ENCODE data around the gene NSDHL. TPM values are rescaled to one million over a fixed set of nuclear protein-coding genes. Genes with fewer than 3 reads are reported as not detected.

The NSDHL gene
- total RNA-seq, 1 donor from 2014 or later = 15.9 TPM

- H3K4me2 ChIP-seq = no peak overlapping the region
- no peaks in the 10 kb centered on the region for H3K27me3 ChIP-seq
- H3F3A ChIP-seq (ENCODE audit: low read depth) = no peaks in the 10 kb centered on the region
- no peak overlapping the region for H3K4me3 ChIP-seq
- H3K79me2 ChIP-seq (ENCODE audit: low read depth) = no peaks in the 10 kb centered on the region
- H3K9ac ChIP-seq = no peak overlapping the region
- TF ChIP-seq EZH2phosphoT487 (IDR thresholded peaks at IDR 0.05) (no peak), EZH2 (IDR thresholded peaks at IDR 0.05) (no peak)
- TF ChIP-seq, protein P1, sequence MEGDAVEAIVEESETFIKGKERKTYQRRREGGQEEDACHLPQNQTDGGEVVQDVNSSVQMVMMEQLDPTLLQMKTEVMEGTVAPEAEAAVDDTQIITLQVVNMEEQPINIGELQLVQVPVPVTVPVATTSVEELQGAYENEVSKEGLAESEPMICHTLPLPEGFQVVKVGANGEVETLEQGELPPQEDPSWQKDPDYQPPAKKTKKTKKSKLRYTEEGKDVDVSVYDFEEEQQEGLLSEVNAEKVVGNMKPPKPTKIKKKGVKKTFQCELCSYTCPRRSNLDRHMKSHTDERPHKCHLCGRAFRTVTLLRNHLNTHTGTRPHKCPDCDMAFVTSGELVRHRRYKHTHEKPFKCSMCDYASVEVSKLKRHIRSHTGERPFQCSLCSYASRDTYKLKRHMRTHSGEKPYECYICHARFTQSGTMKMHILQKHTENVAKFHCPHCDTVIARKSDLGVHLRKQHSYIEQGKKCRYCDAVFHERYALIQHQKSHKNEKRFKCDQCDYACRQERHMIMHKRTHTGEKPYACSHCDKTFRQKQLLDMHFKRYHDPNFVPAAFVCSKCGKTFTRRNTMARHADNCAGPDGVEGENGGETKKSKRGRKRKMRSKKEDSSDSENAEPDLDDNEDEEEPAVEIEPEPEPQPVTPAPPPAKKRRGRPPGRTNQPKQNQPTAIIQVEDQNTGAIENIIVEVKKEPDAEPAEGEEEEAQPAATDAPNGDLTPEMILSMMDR (IDR thresholded peaks at IDR 0.05) = no peak
- no peak overlapping the region for H2AFZ ChIP-seq (replicated peaks)
- H4K20me1 ChIP-seq (ENCODE audit: low read depth) = no peaks in the 10 kb centered on the region
- DNase-seq (ENCODE audit: low spot score) = no peak
- no peak overlapping the region for H3K27ac Mint-ChIP-seq
- H3K36me3 ChIP-seq = no peaks in the 10 kb centered on the region
- peaks cover 7% of the 10 kb centered on the region for H3K27me3 Mint-ChIP-seq (ENCODE audit: insufficient read depth, low read depth)
- peaks cover 17% of the 10 kb centered on the region for H3K4me1 Mint-ChIP-seq
- no peaks in the 10 kb centered on the region for H3K9me3 ChIP-seq (ENCODE audit: low read depth)
- no peaks in the 10 kb centered on the region for H3K4me1 ChIP-seq
- H3K9me3 Mint-ChIP-seq = peaks cover 23% of the 10 kb centered on the region
- peak overlapping the region; percentile 35 for H3K4me3 Mint-ChIP-seq
- H3K36me3 Mint-ChIP-seq = peaks cover 2% of the 10 kb centered on the region
- H3K27ac ChIP-seq = no peak overlapping the region
These were observed 69.2 kb downstream of the NSDHL start for GRCh38 chrX:152899874-152900719.

GRCh38 chrX:152900937-152901445 is 70.1 kb downstream of the NSDHL start:
- no peaks in the 10 kb centered on the region for H3K9me3 ChIP-seq (ENCODE audit: low read depth)
- no peak overlapping the region for H3K27ac ChIP-seq
- H3K27me3 ChIP-seq = no peaks in the 10 kb centered on the region
- no peaks in the 10 kb centered on the region for H3K4me1 ChIP-seq
- no peak overlapping the region for H3K4me3 ChIP-seq
- H3F3A ChIP-seq (ENCODE audit: low read depth) = no peaks in the 10 kb centered on the region
- H3K36me3 Mint-ChIP-seq = peaks cover 2% of the 10 kb centered on the region
- H3K4me1 Mint-ChIP-seq = peaks cover 17% of the 10 kb centered on the region
- no peaks in the 10 kb centered on the region for H3K79me2 ChIP-seq (ENCODE audit: low read depth)
- no peak overlapping the region for H2AFZ ChIP-seq (replicated peaks)
- no peaks in the 10 kb centered on the region for H3K36me3 ChIP-seq
- peaks cover 19% of the 10 kb centered on the region for H3K9me3 Mint-ChIP-seq
- no peak for DNase-seq (ENCODE audit: low spot score)
- no peak overlapping the region for H3K4me2 ChIP-seq
- TF ChIP-seq EZH2phosphoT487 (IDR thresholded peaks at IDR 0.05) (no peak), EZH2 (IDR thresholded peaks at IDR 0.05) (no peak)
- TF ChIP-seq, protein P1 (IDR thresholded peaks at IDR 0.05) = no peak
- peaks cover 7% of the 10 kb centered on the region for H3K27me3 Mint-ChIP-seq (ENCODE audit: insufficient read depth, low read depth)
- no peak overlapping the region for H3K4me3 Mint-ChIP-seq
- H4K20me1 ChIP-seq (ENCODE audit: low read depth) = no peaks in the 10 kb centered on the region
- no peak overlapping the region for H3K27ac Mint-ChIP-seq
- no peak overlapping the region for H3K9ac ChIP-seq

- Histone ChIP-seq H3F3A (ENCODE audit: low read depth) (no peaks in the 10 kb centered on the region), H3K27me3 (no peaks in the 10 kb centered on the region), H3K4me3 (no peak overlapping the region), H3K27ac (no peak overlapping the region), H2AFZ (replicated peaks) (no peak overlapping the region), H3K4me2 (no peak overlapping the region), H3K4me1 (no peaks in the 10 kb centered on the region), H4K20me1 (ENCODE audit: low read depth) (no peaks in the 10 kb centered on the region), H3K9me3 (ENCODE audit: low read depth) (no peaks in the 10 kb centered on the region), H3K9ac (no peak overlapping the region), H3K36me3 (no peaks in the 10 kb centered on the region), H3K79me2 (ENCODE audit: low read depth) (no peaks in the 10 kb centered on the region)
- Mint-ChIP-seq H3K4me1 (peaks cover 17% of the 10 kb centered on the region), H3K27me3 (ENCODE audit: insufficient read depth, low read depth) (peaks cover 4% of the 10 kb centered on the region), H3K27ac (no peak overlapping the region), H3K4me3 (no peak overlapping the region), H3K36me3 (no peaks in the 10 kb centered on the region), H3K9me3 (peaks cover 12% of the 10 kb centered on the region)
- peak; percentile 18 for DNase-seq (ENCODE audit: low spot score)
- TF ChIP-seq EZH2 (IDR thresholded peaks at IDR 0.05) = no peak
- TF ChIP-seq, protein P1 (IDR thresholded peaks at IDR 0.05) = no peak
- TF ChIP-seq EZH2phosphoT487 (IDR thresholded peaks at IDR 0.05) = no peak
These were observed 71.1 kb downstream of the NSDHL start for GRCh38 chrX:152901816-152902501.
